VCaP (cell line): ENCODE data around the gene TMEM126A.
"Not testable (repeated sequence)": the region's sequence is repeated elsewhere in the genome, so short reads cannot be mapped to it uniquely, and the experiment has no call there.

Source experiments
- H3K27ac ChIP-seq: fragments of 450-650 bp; 2 replicates; pipeline ENCODE4 v1.5.1; 2017
- TF ChIP-seq, protein P1 (sequence below): fragments of 450-650 bp; conservative IDR thresholded peaks from 2 replicates; pipeline ENCODE4 v1.5.1; 2017; ENCODE audit warnings: mild to moderate bottlenecking, moderate library complexity

Gene TMEM126A

DNA sequence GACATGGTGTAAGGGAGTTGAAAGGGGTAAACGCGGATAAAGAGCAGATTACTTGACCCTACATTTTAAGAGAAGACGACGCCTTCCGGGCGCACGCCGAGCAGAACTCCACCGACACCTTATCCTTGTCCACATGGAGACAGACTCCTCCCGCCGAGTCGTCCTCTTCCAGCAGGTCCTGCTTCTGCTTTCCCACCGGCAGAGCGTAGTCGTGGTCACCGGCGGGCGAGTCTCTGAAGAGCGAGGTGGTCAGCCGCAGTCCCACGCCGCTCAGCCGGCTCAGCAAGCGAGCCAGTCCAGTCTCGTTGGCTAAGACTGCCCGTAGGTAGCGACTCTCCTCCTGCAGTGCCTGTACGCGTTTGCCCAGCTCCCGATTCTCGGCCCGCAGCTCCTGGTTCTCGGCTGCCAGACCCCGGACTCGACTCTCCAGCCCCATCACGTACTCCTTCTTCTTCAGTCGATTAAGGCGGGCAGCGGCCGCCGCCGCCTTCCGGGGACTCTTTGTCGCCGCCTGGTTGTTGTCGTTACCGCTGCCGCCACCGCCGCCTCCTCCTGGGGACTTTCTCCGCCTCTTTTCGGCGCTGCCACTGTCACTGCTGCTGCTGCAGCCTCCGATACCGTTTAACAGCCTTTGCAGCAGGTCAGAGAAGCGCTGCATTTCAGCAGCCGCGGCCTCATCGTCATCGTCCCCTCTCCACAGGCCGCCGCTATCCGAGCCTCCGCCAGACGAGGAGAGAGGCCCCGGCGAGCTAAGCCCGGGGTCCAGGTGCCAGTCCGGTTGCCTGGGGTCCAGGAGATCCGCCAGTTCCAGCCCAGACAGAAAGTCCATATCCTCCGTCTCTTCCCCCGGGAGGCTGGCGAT, 16.2 kb downstream of the TMEM126A start:
- H3K27ac ChIP-seq: peak overlapping the region; percentile 98
- TF ChIP-seq, protein P1, sequence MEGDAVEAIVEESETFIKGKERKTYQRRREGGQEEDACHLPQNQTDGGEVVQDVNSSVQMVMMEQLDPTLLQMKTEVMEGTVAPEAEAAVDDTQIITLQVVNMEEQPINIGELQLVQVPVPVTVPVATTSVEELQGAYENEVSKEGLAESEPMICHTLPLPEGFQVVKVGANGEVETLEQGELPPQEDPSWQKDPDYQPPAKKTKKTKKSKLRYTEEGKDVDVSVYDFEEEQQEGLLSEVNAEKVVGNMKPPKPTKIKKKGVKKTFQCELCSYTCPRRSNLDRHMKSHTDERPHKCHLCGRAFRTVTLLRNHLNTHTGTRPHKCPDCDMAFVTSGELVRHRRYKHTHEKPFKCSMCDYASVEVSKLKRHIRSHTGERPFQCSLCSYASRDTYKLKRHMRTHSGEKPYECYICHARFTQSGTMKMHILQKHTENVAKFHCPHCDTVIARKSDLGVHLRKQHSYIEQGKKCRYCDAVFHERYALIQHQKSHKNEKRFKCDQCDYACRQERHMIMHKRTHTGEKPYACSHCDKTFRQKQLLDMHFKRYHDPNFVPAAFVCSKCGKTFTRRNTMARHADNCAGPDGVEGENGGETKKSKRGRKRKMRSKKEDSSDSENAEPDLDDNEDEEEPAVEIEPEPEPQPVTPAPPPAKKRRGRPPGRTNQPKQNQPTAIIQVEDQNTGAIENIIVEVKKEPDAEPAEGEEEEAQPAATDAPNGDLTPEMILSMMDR: peak; percentile 79

DNA sequence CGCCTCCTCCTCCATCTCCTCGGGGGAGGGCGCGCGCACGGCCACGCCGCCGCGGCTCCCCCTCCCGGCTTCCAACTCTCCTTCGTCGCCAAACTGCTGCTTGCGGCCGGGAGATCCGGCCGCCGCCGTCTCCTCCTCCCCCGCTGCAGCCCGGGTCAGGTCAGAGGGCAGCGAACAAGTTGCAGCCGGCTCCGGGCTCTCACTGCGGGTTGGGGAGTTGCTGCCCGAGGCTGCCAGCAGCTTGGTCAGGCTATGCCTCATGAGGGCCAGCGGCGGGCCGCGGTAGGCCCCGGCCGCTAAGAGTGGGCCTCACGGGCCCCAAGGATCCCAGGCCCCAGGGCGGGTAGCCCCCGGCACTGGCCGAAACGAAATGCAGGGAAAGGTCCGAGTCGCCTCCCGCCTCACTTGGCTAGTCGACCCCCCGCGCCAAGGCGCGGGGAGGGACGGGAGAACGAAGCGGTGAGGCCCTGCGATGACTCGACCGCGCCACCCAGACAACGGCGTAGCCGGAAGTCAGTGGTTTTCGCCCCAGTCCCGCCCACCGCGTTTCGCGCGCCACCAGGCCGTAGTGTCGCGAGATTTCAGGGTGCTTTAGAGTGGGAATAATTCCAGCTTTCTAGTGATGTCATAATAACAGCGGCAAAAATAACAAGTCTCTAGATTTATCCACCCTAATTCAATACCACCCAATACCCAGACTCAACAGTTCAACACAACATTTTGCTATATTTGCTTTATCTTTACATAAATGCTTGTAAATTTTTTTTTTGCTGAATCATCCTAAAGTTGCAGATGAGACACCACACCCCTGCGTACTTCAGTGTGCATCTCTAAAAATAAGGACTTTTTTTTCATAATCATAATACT, 17.1 kb downstream of the TMEM126A start, which contains the start of gene CREBZF:
TSS of gene CREBZF (minus strand) at position 515 of the 867 bp plus-strand sequence. CDS start at position 261, 254 bp downstream.
- TF ChIP-seq, protein P1: no peak
- peak within 1 kb of the TSS; percentile 98 for H3K27ac ChIP-seq

DNA sequence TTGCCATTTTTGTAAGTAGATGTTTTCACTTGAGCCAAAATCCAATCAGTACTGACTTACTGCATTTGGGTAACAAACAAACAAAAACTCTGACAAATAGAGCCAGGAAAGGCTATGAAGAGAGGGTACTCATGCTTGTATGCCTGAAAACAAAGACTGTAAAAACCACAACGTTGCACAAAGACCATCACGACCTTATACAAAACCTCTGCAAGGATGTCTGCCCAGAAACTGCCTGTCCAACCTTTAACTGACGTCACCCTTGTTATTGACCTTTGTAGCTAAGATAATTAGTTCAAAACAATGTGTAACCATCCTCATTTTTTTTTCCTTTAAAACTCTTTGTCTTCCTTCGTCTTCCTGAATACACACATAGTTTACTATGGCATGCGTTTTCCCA, 18.0 kb downstream of the TMEM126A start:
- H3K27ac ChIP-seq: peak overlapping the region; percentile 98
- TF ChIP-seq, protein P1: no peak

DNA sequence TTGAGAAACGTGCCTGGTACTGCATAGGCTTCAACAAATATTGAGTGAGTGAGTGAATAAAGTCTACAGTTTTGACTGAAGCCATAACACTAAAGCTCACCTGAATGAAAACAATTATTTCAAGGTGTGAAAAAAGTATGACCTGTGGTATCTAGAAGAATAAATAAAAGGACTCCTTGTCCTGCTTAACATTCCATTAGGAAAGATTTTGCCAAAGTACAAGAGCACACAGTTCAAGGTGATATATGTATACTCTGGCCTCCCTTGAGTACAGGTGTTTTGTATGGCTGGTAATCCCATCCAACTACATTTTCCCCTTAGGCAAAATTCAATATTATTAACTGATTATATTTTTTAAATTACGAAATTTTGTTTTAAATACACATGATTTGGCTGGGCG, 18.9 kb downstream of the TMEM126A start:
- no peak overlapping the region for H3K27ac ChIP-seq
- TF ChIP-seq, protein P1: no peak

DNA sequence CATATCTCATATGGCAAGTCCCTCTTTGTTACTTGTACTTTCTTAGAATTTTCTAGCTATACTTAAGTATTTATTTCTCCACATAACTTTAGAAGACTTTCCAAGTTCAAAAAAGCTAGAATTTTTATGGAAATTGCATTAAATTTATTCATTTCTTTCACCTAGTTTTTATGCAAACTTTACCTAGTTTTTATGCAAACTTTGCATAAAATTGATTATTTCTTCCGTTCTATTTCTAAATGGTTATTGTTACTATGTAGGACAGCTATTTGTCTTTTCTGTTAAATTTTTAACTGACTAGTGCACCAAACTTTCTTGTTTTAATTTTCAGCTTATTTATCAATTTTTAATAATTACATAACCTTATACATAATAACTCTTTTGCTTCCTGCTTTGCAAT, 20.4 kb downstream of the TMEM126A start:
- no peak overlapping the region for H3K27ac ChIP-seq
- TF ChIP-seq, protein P1: no peak

DNA sequence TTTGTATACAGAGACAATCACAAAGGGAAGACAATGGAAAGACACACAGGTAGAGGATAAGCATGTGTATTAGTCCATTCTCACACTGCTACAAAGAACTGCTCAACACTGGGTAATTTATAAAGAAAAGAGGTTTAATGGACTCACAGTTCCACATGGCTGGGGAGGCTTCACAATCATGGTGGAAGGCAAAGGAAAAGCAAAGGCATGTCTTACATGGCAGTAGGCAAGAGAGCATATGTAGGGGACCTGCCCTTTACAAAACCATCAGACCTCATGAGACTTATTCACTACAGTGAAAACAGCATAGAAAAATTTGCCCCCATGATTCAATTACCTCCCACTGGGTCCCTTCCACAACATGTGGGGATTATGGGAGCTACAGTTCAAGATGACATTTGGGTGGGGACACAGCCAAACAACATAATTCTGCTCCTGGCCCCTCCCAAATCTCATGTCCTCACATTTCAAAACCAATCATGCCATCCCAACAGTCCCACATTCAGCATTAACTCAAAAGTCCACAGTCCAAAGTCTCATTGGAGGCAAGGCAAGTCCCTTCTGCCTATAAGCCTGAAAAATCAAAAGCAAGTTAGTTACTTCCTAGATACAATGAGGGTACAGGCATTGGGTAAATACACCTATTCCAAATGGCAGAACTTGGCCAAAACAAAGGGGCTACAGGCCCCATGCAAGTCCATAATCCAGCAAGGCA, 23.3 kb downstream of the TMEM126A start:
- H3K27ac ChIP-seq: not testable (repeated sequence)

DNA sequence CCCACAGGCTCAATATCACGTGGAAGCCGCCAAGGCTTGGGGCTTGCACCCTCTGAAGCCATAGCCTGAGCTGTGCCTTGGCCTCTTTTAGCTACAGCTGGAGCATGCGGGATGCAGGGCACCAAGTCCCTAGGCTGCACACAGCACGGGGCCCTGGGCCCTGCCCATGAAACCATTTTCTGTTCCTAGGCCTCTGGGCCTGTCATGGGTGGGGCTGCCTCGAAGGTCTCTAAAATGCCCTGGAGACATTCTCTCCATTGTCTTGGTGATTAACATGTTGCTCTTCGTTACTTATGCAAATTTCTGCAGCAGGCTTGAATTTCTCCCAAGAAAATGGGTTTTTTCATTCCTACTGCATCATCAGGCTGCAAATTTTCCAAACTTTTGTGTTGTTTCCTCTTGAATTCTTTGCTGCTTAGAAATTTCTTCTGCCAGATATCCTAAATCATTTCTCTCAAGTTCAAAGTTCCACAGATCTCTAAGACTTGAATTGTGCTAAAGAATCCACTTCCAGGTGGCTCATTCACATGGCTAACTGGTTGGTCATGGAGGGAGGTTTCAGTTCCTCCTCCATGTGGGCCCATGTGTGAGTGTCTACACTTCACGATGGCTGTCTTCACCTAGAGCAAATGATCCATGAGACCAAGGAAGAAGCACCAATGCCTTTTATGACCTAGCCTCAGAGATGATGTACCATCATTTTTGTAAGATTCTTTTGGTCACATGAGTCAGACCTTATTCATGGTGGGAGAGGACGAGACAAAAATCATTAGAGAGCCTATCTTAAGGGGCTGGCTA, 24.5 kb downstream of the TMEM126A start:
- TF ChIP-seq, protein P1: no peak
- H3K27ac ChIP-seq: no peak overlapping the region
